Heart right ventricle (tissue), 16 donors: ENCODE measurements around the gene COLEC11. TPM values are rescaled to one million over a fixed set of nuclear protein-coding genes. Genes with fewer than 3 reads are reported as not detected.

ENCODE experiments used
- ATAC-seq, 8 donors: fragments of 200-7000 bp; cut with Tn5 transposase; one replicate each; pipeline ENCODE4 v1.9.1; 2020; ENCODE audit warnings: mild to moderate bottlenecking in 8 of 8, moderate library complexity in 8 of 8, moderate number of reproducible peaks in 1 of 8
- DNase-seq, 2 donors: peaks; one replicate each; pipeline ENCODE4 v3.0.0-alpha.2; 2020
- H3K27ac ChIP-seq, 10 donors: fragments of 200-600 bp; sonication (generic) in 2 of 10; one replicate each; pipeline versions ENCODE4 v1.5.0 to v1.8.0; 2020 to 2022; ENCODE audit warnings: mild to moderate bottlenecking in 3 of 10
- H3K27me3 ChIP-seq, 7 donors: fragments of 200-600 bp; one replicate each; pipeline ENCODE4 v1.8.0; 2021 to 2022; ENCODE audit warnings: mild to moderate bottlenecking in 2 of 7
- H3K36me3 ChIP-seq, 9 donors: fragments of 200-600 bp; sonication (generic) in 1 of 9; one replicate each; pipeline versions ENCODE4 v1.5.0 to v1.8.0; 2020 to 2022; ENCODE audit warnings: mild to moderate bottlenecking in 2 of 9
- H3K4me1 ChIP-seq, 9 donors: fragments of 200-600 bp; sonication (generic) in 1 of 9; one replicate each; pipeline versions ENCODE4 v1.5.0 to v1.8.0; 2020 to 2022; ENCODE audit warnings: mild to moderate bottlenecking in 4 of 9
- H3K4me3 ChIP-seq, 10 donors: fragments of 200-600 bp; sonication (generic) in 2 of 10; one replicate each; pipeline versions ENCODE4 v1.5.0 to v1.8.0; 2020 to 2022; ENCODE audit warnings: mild to moderate bottlenecking in 7 of 10, moderate library complexity in 2 of 10
- H3K9me3 ChIP-seq, 11 donors: fragments of 200-600 bp in 10 of 11; sonication (generic) in 2 of 11; one replicate each; pipeline versions ENCODE4 v1.5.0 to v1.8.0; 2013 to 2022; ENCODE audit warnings: mild to moderate bottlenecking in 2 of 11, control low read depth in 1 of 11, moderate library complexity in 1 of 11
- WGBS, 2 donors: extraction: QIAGEN DNeasy Blood & Tissue Kit; methylation state at CpG; one replicate each; pipeline ENCODE4 v1.1.7; 2013; ENCODE audit warnings: inconsistent platforms in 1 of 2; 5-methylcytosine and 5-hydroxymethylcytosine counted together
- intact Hi-C, 10 donors: fragments of 100-400 bp; cut with DNase I; formaldehyde crosslinking; loops; one replicate each; pipeline versions ENCODE4 v1.11.1 to v1.14.2; 2022
- polyA plus RNA-seq, 2 donors: library from polyadenylated mRNA; stranded (reverse); fragments of 200-250 nt; gene quantifications; one replicate each; pipeline ENCODE4 v1.2.3, GENCODE V29; 2013
- total RNA-seq, 10 donors: library from RNA; stranded (reverse); fragmentation: NEBNext Ultra II Directional in 3 of 10; extraction: Animal tissue kit (Norgen Biotek cat#: 25700) in 3 of 10; gene quantifications; one replicate each; pipeline versions ENCODE4 v1.2.1 to v1.2.4, GENCODE V29; 2021 to 2023
- TF ChIP-seq, protein P1 (sequence below), 9 donors: fragments of 200-600 bp; sonication (generic) in 2 of 9; IDR thresholded peaks; one replicate each; pipeline versions ENCODE4 v1.5.0 to v1.8.0; 2021 to 2022; ENCODE audit warnings: antibody characterized with exemption in 9 of 9, mild to moderate bottlenecking in 5 of 9, moderate library complexity in 1 of 9
- donor health status: Arrhythmogenic right ventricular cardiomyopathy.
- donor health status: ischemic (EF 13 %, LVEDD 7.1; RV severe dilation, severe dysfunction).
- donor health status: healthy with polysubstance abuse.
- donor health status: DM: no; HTN: yes; CAD: no.
- donor health status: DM: no; HTN: no; CAD: no.
- donor health status: ischemic (EF 25% LVEDD 6.9; RV normal size, moderate dysfunction).
- donor health status: ischemic (EF 25% LVEDD 5.7; RV mildly dilated, moderate dysfunction).
- donor health status: healthy.
- donor health status: DM: yes; HTN: yes; CAD: no.
- donor health status: Ischemic cardiomyopathy.
- donor health status: ischemic (EF 35%, LVEDD 5.7; RV mildly dilated, moderate dysfunction).
- donor health status: nonischemic (EF 11% LVEDD 7.7; RV severe dilation, severe dysfunction).
- donor health status: DM: yes; HTN: yes; CAD: no.
- donor health status: PGD.
- donor health status: ischemic (EF 29% LVEDD 5.4; RV normal size, mild dysfunction).
- donor health status: nonischemic (EF 23%, LVEDD 6.1; RV moderate dilation, normal function).

The COLEC11 gene
- total and polyA plus RNA-seq, 12 donors: 2.0 to 26.7 (median 5.2) TPM

DNA sequence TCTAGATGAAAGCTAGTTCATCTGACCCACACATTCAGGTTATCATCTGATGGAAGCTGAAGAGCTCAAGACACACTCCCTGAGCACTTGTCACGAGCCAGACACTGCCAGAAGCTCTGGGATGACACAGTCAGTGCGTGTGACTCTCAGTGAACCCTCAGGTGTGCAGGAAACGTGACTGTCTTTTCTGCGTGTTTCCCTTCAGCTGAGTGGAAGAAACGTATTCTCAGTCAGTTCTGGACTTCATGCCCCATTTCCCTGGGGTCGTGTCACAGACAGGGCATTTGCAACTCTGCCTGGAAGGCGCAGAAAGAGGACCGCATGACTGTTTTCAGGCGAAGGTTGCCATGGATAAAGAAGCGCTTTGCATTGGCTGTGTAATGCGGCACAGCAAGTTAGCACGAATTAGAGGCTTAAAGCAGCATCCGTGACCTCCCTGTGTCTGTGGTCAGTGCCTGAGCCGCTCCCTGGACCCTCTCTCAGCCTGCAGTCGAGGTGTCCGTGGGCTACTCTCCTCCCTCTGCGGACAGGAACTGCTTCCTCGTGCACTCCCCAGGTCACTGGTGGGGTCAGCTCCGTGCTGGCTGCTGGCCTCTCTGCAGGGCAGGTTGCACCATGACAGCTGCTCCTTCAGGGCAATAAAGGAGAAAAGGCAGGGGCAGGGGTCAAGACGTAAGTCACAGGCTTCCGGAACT lies 59.8 kb downstream of the COLEC11 start:
- WGBS, 2 donors: 77 to 83% methylated on average over 21 of the region's 21 CpGs
- peaks cover 0 to 4% (median 0%) of the 10 kb centered on the region in 11 donors for H3K9me3 ChIP-seq
- H3K36me3 ChIP-seq: no peaks in the 10 kb centered on the region
- no peak overlapping the region for H3K4me3 ChIP-seq
- TF ChIP-seq, protein P1, sequence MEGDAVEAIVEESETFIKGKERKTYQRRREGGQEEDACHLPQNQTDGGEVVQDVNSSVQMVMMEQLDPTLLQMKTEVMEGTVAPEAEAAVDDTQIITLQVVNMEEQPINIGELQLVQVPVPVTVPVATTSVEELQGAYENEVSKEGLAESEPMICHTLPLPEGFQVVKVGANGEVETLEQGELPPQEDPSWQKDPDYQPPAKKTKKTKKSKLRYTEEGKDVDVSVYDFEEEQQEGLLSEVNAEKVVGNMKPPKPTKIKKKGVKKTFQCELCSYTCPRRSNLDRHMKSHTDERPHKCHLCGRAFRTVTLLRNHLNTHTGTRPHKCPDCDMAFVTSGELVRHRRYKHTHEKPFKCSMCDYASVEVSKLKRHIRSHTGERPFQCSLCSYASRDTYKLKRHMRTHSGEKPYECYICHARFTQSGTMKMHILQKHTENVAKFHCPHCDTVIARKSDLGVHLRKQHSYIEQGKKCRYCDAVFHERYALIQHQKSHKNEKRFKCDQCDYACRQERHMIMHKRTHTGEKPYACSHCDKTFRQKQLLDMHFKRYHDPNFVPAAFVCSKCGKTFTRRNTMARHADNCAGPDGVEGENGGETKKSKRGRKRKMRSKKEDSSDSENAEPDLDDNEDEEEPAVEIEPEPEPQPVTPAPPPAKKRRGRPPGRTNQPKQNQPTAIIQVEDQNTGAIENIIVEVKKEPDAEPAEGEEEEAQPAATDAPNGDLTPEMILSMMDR (IDR thresholded peaks at IDR 0.05): no peak
- intact Hi-C loops: loop anchor here in 8 of 10 donors (5.0 to 10.0 kb wide), 8 partner anchors 57 to 1530 kb away; partner anchors contain the start of genes COLEC11 (in 3 of the 8) and RPS7 (in 3 of the 8)
- ATAC-seq (no peak), DNase-seq (no peak)
- no peak overlapping the region for H3K27ac ChIP-seq
- H3K27me3 ChIP-seq: peaks cover 0 to 15% (median 0%) of the 10 kb centered on the region in 7 donors
- peaks cover 2 to 41% (median 24%) of the 10 kb centered on the region in 9 donors for H3K4me1 ChIP-seq

- peaks cover 0 to 4% (median 0%) of the 10 kb centered on the region in 11 donors for H3K9me3 ChIP-seq
- TF ChIP-seq, protein P1 (IDR thresholded peaks at IDR 0.05): no peak
- whole genome bisulfite sequencing, 2 donors: 73 to 76% methylated on average over 28 of the region's 28 CpGs
- DNase-seq (no peak), ATAC-seq (peak in 1 of 8 donors; percentile 6)
- intact Hi-C loops: loop anchor here in 4 of 10 donors (5.0 to 10.0 kb wide), 5 partner anchors 71 to 1531 kb away; partner anchors contain the start of gene RPS7 (in 2 of the 4)
- H3K36me3 ChIP-seq: no peaks in the 10 kb centered on the region
- H3K4me3 ChIP-seq: no peak overlapping the region
- H3K27ac ChIP-seq: no peak overlapping the region
- peaks cover 2 to 41% (median 21%) of the 10 kb centered on the region in 9 donors for H3K4me1 ChIP-seq
- peaks cover 0 to 15% (median 0%) of the 10 kb centered on the region in 7 donors for H3K27me3 ChIP-seq
These were observed 61.2 kb downstream of the COLEC11 start for GRCh38 chr2:3655871-3656761.

DNA sequence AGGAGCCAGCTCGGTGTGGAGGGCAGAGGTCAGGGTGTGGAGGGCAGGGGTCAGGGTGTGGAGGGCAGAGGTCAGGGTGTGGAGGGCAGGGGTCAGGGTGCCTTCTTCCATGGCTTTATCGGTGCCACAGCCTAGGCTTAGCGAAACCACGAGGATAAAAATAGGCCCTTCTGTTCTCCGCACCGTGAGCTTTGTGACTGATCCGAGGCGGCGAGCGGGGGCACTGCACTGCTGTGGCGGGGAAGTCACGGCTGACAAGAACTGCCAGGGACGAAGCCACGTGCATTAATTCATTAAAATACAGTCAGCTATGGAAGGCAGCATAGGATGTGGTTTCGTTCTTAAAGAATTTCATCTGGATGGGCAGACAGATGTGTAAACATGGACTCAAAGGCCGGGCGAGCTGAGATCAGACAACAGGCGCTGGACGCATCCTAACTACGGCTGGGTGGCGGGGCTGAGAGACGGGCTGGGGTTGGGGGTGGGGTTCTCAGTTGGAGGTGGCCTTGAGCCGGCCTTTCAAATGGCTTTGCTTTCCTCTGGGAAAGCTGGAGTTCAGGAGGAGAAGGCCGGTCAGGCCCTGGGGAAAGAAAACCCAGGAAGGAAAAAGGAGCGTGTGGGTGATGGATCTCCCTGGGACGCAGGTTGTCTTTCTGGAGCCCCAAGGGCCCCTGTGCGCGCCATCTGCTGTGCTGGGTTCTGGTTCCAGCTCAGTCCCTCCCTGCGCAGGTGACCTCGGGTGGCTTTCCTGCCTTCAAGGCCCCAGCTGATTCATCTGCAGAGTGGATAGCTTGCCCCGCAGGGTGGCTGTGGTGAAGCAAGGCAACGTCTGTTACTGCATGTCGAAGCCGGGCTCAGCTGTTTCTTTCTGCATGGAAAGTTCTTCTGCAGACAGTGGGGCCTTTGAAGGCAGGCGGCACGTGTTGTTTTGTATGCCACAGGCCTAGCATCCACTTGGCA lies 62.1 kb downstream of the COLEC11 start:
- intact Hi-C loops: loop anchor here in 4 of 10 donors (5.0 to 10.0 kb wide), 5 partner anchors 72 to 1532 kb away; partner anchors contain the start of gene RPS7 (in 2 of the 4)
- Histone ChIP-seq H3K4me3 (no peak overlapping the region), H3K27ac (no peak overlapping the region), H3K36me3 (no peaks in the 10 kb centered on the region), H3K27me3 (peaks cover 0 to 7% (median 0%) of the 10 kb centered on the region in 7 donors), H3K4me1 (peaks cover 2 to 34% (median 15%) of the 10 kb centered on the region in 9 donors), H3K9me3 (peaks cover 0 to 4% (median 0%) of the 10 kb centered on the region in 11 donors)
- DNase-seq (no peak), ATAC-seq (peak in 3 of 8 donors; percentile 14 to 41 (median 20))
- WGBS, 2 donors: 63 to 65% methylated on average over 36 of the region's 36 CpGs
- TF ChIP-seq, protein P1 (IDR thresholded peaks at IDR 0.05): peak in 1 of 9 donors; percentile 27
